Measurements from ENCODE around the gene DZIP1. TPM values are rescaled to one million over a fixed set of nuclear protein-coding genes. Genes with fewer than 3 reads are reported as not detected.
A peak's percentile ranks its signal among the peaks of the same experiment; 100 is the strongest.

The DZIP1 gene
- total and polyA plus RNA-seq, 2 of the 13 experiments (the other 11 are each of a cell fraction or from before 2014, with no cell fraction given): 11.0 to 36.7 TPM

DNA sequence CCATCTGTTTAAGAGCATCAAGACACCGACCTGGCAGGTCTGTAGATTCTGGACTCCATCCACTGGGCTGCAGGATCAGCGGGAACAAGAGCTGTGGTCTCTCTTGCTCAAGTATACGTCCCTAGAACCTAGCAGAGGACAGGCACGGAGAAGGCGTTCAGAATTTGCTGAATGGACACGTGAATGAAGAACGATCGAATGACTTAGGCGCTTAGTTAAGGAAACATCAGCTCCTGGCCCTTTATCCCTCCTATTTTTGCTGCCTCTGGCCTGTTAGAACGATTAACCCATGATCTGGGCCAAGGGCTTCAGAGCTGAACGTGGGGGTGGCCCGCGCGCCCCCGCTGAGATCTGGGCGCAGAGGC, 953 bp downstream of the DZIP1 start:
- Histone ChIP-seq H3K79me2 (ENCODE audit: insufficient read depth, low read length) (peaks cover 10% of the 10 kb centered on the region), H3K9ac (ENCODE audit: insufficient read depth, low read depth, low read length) (peak overlapping the region; percentile 53; the same call in 1 of the 2 replicates), H3K27ac (ENCODE audit: extremely low read length, insufficient read depth, low read length) (peak overlapping the region; percentile 64), H3K9me3 (ENCODE audit: low read length) (no peaks in the 10 kb centered on the region), H3K4me2 (ENCODE audit: low read depth, low read length) (peak overlapping the region; percentile 91), H3K4me3 (replicated peaks in 1 of 3; ENCODE audit: insufficient read depth in 1 of 3, low read depth in 2 of 3, low read length in 3 of 3) (peak overlapping the region; percentile 69 to 73 (median 72)), H3K4me1 (ENCODE audit: insufficient read depth, low read length) (peaks cover 19% of the 10 kb centered on the region), H4K20me1 (ENCODE audit: insufficient read depth, low read length) (no peaks in the 10 kb centered on the region), H3K27me3 (ENCODE audit: control insufficient read depth in 1 of 2, insufficient read depth in 2 of 2, low read length in 2 of 2) (no peaks in the 10 kb centered on the region), H2AFZ (ENCODE audit: low read length) (no peak overlapping the region), H3K36me3 (replicated peaks in 1 of 2; ENCODE audit: control insufficient read depth in 1 of 2, insufficient read depth in 2 of 2, low read length in 2 of 2) (peaks cover 2 to 6% of the 10 kb centered on the region in 2 experiments; a peak in 2 of 5 replicates)
- in situ Hi-C loops (cut with HindIII; ENCODE audit: extremely low pct_ligation_motif_present, low pct_unique_long_range_greater_than_20kb): no loop called here
- intact Hi-C loops (cut with micrococcal nuclease; ENCODE audit: unreplicated experiment): loop anchor here (5.0 kb wide), 1 partner anchor 34 kb away; the partner anchor contains the start of gene DNAJC3
- CTCF ChIA-PET (ENCODE audit: low intra/inter-chr PET ratio, low total read pairs): no interaction called here
- DNase-seq (ENCODE audit: low spot score) (peak; percentile 6), FAIRE-seq (peak; percentile 64), ATAC-seq (peak; percentile 49)
- WGBS (ENCODE audit: low lambda C conversion rate): under 1% methylated on average over 16 of the region's 16 CpGs
- POLR2A ChIA-PET: interaction anchor here (1.4 to 3.0 kb wide), 2 partner anchors 12 to 33 kb away, joined by 4 to 14 read pairs; partner anchors contain the start of gene DNAJC3
- no TSS peak for BruUV-seq (replicated peaks)
- no peak for TF ChIP-seq HIVEP1 (CRISPR knock-in tag; IDR thresholded peaks at IDR 0.05)
- 0 out of 2 replicates have a peak, but pooled peaks have one; percentile 71 for TF ChIP-seq ZNF430 (CRISPR knock-in tag; IDR thresholded peaks at IDR 0.05)
- TF ChIP-seq ZNF660 (CRISPR knock-in tag; IDR thresholded peaks at IDR 0.05; ENCODE audit: borderline replicate concordance, low read depth): 0 out of 2 replicates have a peak, but pooled peaks have one; percentile 55
- TF ChIP-seq HDAC1 (CRISPR knock-in tag; IDR thresholded peaks at IDR 0.05): 0 out of 2 replicates have a peak, but pooled peaks have one; percentile 10
- TF ChIP-seq, protein P1, sequence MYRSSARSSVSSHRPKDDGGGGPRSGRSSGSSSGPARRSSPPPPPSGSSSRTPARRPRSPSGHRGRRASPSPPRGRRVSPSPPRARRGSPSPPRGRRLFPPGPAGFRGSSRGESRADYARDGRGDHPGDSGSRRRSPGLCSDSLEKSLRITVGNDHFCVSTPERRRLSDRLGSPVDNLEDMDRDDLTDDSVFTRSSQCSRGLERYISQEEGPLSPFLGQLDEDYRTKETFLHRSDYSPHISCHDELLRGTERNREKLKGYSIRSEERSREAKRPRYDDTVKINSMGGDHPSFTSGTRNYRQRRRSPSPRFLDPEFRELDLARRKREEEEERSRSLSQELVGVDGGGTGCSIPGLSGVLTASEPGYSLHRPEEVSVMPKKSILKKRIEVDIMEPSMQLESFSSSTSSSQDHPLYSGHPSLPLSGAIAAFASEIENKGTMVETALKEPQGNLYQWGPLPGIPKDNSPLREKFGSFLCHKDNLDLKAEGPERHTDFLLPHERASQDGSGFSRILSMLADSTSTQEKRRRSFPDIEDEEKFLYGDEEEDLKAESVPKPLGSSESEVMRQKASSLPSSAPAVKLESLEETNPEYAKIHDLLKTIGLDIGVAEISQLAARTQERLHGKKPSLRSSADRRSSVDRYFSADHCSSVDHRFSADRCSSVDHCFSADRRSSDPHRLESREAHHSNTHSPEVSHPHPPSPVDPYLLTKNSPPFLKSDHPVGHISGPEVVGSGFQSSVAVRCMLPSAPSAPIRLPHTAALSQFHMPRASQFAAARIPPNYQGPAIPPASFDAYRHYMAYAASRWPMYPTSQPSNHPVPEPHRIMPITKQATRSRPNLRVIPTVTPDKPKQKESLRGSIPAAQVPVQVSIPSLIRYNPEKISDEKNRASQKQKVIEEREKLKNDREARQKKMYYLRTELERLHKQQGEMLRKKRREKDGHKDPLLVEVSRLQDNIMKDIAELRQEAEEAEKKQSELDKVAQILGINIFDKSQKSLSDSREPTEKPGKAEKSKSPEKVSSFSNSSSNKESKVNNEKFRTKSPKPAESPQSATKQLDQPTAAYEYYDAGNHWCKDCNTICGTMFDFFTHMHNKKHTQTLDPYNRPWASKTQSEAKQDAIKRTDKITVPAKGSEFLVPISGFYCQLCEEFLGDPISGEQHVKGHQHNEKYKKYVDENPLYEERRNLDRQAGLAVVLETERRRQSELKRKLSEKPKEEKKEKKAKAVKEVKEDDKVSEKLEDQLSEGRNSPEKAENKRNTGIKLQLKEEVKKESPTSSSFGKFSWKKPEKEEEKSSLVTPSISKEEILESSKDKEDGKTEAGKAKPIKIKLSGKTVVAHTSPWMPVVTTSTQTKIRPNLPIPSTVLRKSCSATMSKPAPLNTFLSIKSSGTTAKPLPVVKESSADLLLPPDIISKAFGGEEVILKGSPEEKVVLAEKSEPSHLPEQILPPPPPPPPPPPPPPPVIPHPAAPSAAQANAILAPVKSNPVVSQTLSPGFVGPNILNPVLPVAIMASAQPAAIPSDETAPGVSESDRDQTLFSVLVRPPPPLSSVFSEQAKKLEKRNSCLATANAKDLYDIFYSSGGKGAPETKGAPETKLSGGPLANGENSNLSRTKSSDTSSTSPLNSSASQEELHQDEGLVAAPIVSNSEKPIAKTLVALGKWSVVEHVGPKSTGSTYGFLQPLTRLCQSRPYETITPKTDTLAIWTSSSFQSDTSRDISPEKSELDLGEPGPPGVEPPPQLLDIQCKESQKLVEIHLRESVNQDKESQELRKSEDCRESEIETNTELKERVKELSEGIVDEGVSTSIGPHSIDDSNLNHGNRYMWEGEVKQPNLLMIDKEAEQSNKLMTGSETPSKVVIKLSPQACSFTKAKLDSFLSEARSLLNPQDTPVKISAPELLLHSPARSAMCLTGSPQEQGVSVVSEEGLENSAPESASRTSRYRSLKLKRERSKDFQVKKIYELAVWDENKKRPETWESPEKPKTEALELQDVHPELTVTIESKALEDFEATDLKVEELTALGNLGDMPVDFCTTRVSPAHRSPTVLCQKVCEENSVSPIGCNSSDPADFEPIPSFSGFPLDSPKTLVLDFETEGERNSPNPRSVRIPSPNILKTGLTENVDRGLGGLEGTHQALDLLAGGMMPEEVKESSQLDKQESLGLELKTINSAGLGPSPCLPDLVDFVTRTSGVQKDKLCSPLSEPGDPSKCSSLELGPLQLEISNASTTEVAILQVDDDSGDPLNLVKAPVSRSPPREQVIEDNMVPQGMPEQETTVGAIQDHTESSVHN (CRISPR knock-in tag; IDR thresholded peaks at IDR 0.05): 0 out of 2 replicates have a peak, but pooled peaks have one; percentile 68
- 0 out of 2 replicates have a peak, but pooled peaks have one; percentile 46 for TF ChIP-seq ZNF30 (CRISPR knock-in tag; IDR thresholded peaks at IDR 0.05)
- TF ChIP-seq ZBTB14 (CRISPR knock-in tag; IDR thresholded peaks at IDR 0.05): 0 out of 2 replicates have a peak, but pooled peaks have one; percentile 6
- TF ChIP-seq ATF7 (IDR thresholded peaks at IDR 0.05): no peak
- TF ChIP-seq ATF7 (CRISPR knock-in tag; IDR thresholded peaks at IDR 0.05): no peak
- peak; percentile 51 for TF ChIP-seq ASH2L (IDR thresholded peaks at IDR 0.05; ENCODE audit: insufficient read length, low read depth, low read length)
- peak; percentile 62; the same call in 1 of the 2 replicates for TF ChIP-seq ZNF607 (CRISPR knock-in tag; IDR thresholded peaks at IDR 0.05; ENCODE audit: borderline replicate concordance)
- TF ChIP-seq FLYWCH1 (CRISPR knock-in tag; IDR thresholded peaks at IDR 0.05): no peak
- TF ChIP-seq ZNF124 (CRISPR knock-in tag; IDR thresholded peaks at IDR 0.05): no peak
- peak; percentile 75 for TF ChIP-seq ZNF605 (CRISPR knock-in tag; IDR thresholded peaks at IDR 0.05)

Measured in HepG2 (cell line).